Measurements from ENCODE around the gene APBA3. TPM values are rescaled to one million over a fixed set of nuclear protein-coding genes. Genes with fewer than 3 reads are reported as not detected.

Gene APBA3
- total RNA-seq, 1 experiment from 2014 or later, result 26.1 TPM

- in situ Hi-C loops (cut with HindIII; ENCODE audit: low pct_unique_long_range_greater_than_20kb, low sequenced_read_pairs), result no loop called here
- DNase-seq (ENCODE audit: low read depth), result no peak
Observed at GRCh38 chr19:3790941-3791340, 29.4 kb upstream of the APBA3 start.

- no peak for DNase-seq (ENCODE audit: low read depth)
- in situ Hi-C loops (cut with HindIII; ENCODE audit: low pct_unique_long_range_greater_than_20kb, low sequenced_read_pairs), result no loop called here
Observed at GRCh38 chr19:3790209-3790734, 28.8 kb upstream of the APBA3 start.

- no peak for DNase-seq (ENCODE audit: low read depth)
- in situ Hi-C loops (cut with HindIII; ENCODE audit: low pct_unique_long_range_greater_than_20kb, low sequenced_read_pairs), result no loop called here
Observed at GRCh38 chr19:3788996-3789778, 27.7 kb upstream of the APBA3 start.

GRCh38 chr19:3785938-3786824 lies 24.7 kb upstream of the APBA3 start, which contains the start of gene MATK:
Gene MATK (minus strand): TSS chr19:3786381. CDS start chr19:3785135, 1,246 bp downstream.
- in situ Hi-C loops (cut with HindIII; ENCODE audit: low pct_unique_long_range_greater_than_20kb, low sequenced_read_pairs), result no loop called here
- no peak for DNase-seq (ENCODE audit: low read depth)

- DNase-seq (ENCODE audit: low read depth), result no peak
- in situ Hi-C loops (cut with HindIII; ENCODE audit: low pct_unique_long_range_greater_than_20kb, low sequenced_read_pairs), result no loop called here
Observed at GRCh38 chr19:3785451-3785937, 24.0 kb upstream of the APBA3 start.

GRCh38 chr19:3784607-3785450 lies 23.3 kb upstream of the APBA3 start:
- DNase-seq (ENCODE audit: low read depth), result no peak
- in situ Hi-C loops (cut with HindIII; ENCODE audit: low pct_unique_long_range_greater_than_20kb, low sequenced_read_pairs), result no loop called here

GRCh38 chr19:3783660-3784584 lies 22.4 kb upstream of the APBA3 start:
- DNase-seq (ENCODE audit: low read depth), result no peak
- in situ Hi-C loops (cut with HindIII; ENCODE audit: low pct_unique_long_range_greater_than_20kb, low sequenced_read_pairs), result no loop called here

GRCh38 chr19:3782903-3783302 lies 21.4 kb upstream of the APBA3 start:
- in situ Hi-C loops (cut with HindIII; ENCODE audit: low pct_unique_long_range_greater_than_20kb, low sequenced_read_pairs), result no loop called here
- no peak for DNase-seq (ENCODE audit: low read depth)

- no peak for DNase-seq (ENCODE audit: low read depth)
- in situ Hi-C loops (cut with HindIII; ENCODE audit: low pct_unique_long_range_greater_than_20kb, low sequenced_read_pairs), result no loop called here
Observed at GRCh38 chr19:3782330-3782729, 20.8 kb upstream of the APBA3 start.

GRCh38 chr19:3781603-3782002 lies 20.1 kb upstream of the APBA3 start:
- in situ Hi-C loops (cut with HindIII; ENCODE audit: low pct_unique_long_range_greater_than_20kb, low sequenced_read_pairs), result no loop called here
- no peak for DNase-seq (ENCODE audit: low read depth)

- in situ Hi-C loops (cut with HindIII; ENCODE audit: low pct_unique_long_range_greater_than_20kb, low sequenced_read_pairs), result no loop called here
- no peak for DNase-seq (ENCODE audit: low read depth)
Observed at GRCh38 chr19:3780786-3781304, 19.4 kb upstream of the APBA3 start.

GRCh38 chr19:3778899-3779723 lies 17.6 kb upstream of the APBA3 start:
- in situ Hi-C loops (cut with HindIII; ENCODE audit: low pct_unique_long_range_greater_than_20kb, low sequenced_read_pairs), result no loop called here
- no peak for DNase-seq (ENCODE audit: low read depth)

GRCh38 chr19:3778104-3778867 lies 16.8 kb upstream of the APBA3 start:
- in situ Hi-C loops (cut with HindIII; ENCODE audit: low pct_unique_long_range_greater_than_20kb, low sequenced_read_pairs), result no loop called here
- no peak for DNase-seq (ENCODE audit: low read depth)

- in situ Hi-C loops (cut with HindIII; ENCODE audit: low pct_unique_long_range_greater_than_20kb, low sequenced_read_pairs), result no loop called here
- DNase-seq (ENCODE audit: low read depth), result no peak
Observed at GRCh38 chr19:3776479-3777040, 15.1 kb upstream of the APBA3 start.

- DNase-seq (ENCODE audit: low read depth), result no peak
- in situ Hi-C loops (cut with HindIII; ENCODE audit: low pct_unique_long_range_greater_than_20kb, low sequenced_read_pairs), result no loop called here
Observed at GRCh38 chr19:3775831-3776230, 14.3 kb upstream of the APBA3 start.

Measured in Caki2 (cell line).